Colon (tissue), 2 donors: Measurements from ENCODE around the gene LRRIQ1.
"Not testable (repeated sequence)": the region's sequence is repeated elsewhere in the genome, so short reads cannot be mapped to it uniquely, and the experiment has no call there.

ENCODE experiments used
- FAIRE-seq: peaks from 2 replicates; lab custom pipeline; 2012; peaks lifted over from hg19 to GRCh38; lab: Jason Lieb, UNC
- donor health status: control.
- donor health status: control.

Gene LRRIQ1

DNA sequence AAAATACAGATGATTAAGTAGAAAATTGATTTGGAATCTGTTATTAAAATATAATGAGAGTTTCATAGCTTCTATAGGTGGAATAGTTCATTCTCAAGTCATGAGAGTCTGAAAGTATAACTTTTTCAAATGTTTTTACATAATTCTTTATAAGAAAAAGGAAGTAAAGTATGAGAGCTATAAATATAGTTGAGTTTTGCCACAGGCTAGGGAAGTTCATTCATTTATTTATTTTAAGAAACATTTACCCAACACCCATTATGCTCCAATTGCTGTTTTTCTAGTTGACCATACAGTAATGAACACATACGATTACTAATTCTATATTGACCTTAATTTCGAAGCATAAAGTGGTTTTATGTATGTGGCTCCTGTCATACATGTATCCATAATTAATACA lies 24.8 kb downstream of the LRRIQ1 start:
- no peak for FAIRE-seq

DNA sequence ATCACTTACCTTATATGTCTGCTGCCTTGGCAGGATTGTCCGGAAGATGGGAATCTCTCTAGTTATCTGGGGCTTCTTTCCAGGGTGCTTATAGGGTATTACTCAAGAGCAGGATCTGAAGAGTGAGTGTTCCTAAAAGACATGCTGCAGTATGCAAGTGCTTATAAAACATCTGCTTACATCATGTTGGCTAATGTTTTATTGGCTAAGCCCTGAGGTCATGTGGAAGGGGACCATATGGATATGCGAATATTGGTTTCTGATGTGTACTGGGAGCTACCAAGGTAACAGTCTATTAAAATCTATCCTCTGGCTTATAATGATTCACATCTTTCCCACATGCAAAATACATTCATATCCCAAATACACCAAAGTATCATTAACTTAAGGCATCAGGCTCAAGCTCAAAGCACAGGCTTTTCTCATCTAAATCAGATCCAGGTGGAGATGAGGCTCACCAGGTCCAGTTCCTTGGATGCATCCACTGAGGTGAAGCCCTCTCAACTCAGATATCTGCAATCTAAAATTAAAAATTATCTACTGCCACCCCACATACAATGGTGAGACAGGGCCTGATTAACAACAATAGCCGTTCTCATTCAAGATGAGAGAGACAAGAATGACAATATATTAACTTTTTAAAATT lies 29.8 kb downstream of the LRRIQ1 start:
- FAIRE-seq, result no peak

DNA sequence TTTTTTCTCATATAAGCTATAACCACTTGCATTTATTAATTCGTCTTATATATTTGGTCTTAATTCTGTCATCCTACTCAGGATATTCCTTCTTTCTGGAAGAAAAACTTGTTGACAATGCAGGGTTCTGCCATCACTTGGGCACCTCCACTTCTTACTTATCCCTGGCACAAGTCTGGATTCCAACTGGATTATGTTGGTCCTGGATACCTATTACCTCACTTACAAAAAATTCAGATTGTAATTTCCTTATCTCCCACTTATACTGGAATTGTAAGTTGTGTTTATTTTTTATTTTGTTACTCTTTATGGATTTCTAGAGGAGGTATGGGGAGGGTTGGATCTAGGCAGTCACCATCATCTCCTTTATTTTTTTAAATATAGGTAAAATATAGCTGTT lies 36.7 kb downstream of the LRRIQ1 start:
- no peak for FAIRE-seq

DNA sequence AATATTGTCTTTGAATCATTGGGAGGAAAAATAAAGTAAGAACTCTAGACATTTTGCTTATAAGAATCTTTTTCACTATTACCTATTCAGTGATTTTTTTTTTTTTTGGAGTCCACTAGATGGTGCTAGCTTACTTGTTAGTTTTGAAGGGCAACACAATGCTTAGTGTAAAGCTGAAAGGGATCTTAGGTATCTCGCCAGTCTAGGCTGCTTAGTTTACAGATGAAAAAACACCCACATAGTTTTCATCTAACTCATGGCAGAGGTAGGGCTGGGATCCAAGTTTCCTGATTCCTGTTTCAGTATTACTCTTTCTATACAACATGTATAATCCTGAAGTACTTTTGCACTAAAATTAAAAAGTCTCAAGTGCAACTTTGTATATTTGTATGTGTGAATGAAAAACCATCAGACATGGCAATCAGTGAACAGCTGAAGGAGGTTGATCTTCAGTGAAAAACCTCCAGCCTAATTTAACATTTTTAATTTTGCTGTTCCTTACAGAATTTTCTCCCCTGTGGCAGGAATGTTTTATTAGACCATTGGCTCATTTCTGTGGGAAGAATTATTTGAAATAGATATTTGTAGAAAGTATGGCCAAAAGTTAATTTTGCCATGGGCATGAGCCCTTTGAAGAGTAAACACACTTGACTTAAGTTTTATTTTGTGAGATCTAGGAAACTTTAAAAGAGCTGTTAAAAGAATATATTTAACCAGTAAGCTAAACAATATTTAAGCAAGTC lies 40.7 kb downstream of the LRRIQ1 start:
- FAIRE-seq, result no peak

DNA sequence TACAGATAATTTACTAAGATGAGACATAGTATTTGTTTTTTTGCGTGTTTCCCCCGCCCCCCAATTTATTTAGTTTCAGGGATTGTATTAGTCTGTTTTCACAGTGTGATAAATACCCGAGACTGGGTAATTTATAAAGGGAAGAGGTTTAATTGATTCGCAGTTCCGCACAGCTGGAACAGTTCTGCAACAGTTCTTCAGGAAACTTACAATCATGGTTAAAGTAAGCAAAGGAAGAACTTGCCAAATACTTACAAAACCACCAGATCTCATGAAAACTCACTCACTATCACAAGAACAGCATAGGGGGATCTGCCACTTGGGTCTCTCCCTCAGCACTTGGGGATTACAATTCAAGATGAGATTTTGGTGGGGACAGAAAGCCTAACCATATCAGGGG lies 48.9 kb downstream of the LRRIQ1 start:
- FAIRE-seq, result no peak

DNA sequence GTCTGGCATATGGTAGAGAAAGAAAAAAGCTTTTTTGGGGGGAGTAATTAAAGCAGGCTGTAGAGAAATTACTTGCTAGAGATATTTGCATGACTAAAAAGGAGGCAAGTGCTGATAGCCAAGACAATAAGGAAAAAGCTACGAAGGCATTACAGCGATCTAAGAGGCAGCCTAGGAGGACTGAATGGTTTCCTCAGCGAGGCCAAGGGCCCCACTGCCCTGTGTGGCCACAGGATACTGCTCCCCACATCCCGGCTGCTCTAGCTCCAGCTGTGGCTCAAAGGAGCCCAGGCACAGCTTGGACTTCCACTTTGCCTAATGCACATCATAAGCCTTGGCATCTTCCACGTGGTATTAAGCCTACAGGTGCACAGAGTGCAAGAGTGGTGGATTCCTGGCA lies 53.6 kb downstream of the LRRIQ1 start:
- no peak for FAIRE-seq

DNA sequence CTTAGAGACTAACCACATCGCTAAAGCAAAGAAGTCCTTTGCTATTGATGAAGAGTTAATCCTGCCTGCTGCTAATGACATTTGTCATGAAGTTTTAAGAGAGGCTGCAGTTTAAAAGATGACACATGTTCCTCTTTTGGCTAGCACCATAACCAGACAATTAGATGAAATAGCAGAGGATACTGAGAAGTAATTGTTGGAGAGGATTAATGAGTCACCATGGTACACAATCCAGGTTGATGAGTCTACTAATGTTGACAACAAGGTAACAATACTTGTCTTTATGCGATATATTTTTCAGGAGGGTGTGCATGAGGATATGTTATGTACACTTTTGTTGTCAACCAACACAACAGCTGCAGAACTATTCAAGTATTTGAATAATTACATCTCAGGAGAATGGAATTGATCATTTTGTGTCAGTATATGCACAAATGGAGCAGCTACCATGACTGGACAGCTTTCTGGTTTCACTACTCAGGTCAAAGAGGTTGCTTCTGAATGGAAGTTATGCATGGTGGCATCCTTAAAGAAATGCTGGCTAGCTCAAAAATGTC lies 56.7 kb downstream of the LRRIQ1 start:
- FAIRE-seq, result no peak

DNA sequence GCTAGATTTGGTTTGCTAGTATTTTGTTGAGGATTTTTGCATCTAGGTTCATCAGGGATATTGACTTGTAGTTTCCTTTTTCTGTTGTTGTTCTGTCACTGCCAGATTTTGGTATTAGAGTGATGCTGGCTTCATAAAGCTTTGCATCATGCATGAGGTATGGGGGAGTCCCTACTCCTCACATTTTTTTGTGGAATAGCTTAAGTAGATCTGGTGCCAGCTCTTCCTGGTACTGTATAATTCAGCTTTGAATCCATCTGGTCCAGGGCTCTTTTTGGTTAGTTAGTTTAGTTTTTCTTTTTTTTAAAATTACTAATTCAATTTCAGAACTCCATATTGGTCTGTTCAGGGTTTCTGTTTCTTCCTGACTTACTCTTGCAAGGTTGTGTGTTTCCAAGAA lies 59.4 kb downstream of the LRRIQ1 start:
- no peak for FAIRE-seq

DNA sequence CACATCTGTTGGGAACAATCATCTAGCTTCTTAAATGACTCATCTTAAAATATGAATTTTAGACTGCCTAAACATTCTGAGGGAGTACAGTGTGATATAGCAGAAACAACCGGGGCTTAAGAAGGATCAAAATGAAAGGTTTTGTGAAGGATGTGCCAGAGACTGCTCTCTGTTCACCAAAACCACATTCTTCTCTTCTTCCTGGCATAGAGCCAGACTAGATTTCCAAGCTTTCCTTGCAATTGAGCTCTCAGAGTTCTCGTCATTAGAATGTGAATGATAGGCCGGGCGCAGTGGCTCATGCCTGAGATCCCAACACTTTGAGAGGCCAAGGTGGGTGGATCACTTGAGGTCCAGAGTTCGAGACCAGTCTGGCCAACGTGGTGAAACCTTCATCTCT lies 94.5 kb downstream of the LRRIQ1 start:
- no peak for FAIRE-seq

DNA sequence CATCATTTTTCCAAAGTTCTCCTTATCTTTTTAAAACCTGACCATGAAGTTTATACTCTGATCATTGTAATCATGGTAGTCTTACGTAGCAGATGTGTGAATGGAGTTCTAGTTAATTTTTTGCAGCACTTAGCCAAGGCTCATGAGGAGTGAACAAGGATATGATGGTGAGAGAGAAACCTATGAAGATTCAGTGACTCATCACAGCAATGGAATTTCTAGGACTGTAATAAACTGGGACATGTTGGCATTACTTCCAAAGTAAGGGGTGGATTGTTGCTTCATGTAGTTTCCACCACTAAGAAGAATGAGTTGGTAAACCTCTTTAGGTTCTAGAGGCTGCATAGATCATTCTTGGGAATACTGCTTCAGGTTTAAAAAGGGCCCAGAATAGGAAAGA lies 102.7 kb downstream of the LRRIQ1 start:
- no peak for FAIRE-seq

DNA sequence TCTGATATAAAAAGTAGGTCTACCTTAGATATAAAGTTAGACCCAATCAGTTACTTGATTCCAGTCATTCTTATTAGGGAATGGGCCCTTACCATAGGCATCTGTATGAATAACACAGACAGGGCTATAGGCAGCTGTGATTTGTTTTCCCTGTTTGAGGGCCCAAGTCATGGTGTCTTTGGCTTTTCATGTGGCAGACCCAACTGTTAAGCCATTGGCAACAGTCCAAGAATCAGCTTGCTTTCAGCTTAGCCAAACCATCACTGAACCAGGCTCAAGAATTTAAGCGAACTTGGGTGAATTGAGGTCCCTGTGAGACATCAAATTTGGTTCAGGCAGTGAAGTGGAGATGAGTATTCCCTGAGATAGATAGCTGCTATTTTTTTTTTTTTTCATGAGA lies 111.2 kb downstream of the LRRIQ1 start:
- no peak for FAIRE-seq

DNA sequence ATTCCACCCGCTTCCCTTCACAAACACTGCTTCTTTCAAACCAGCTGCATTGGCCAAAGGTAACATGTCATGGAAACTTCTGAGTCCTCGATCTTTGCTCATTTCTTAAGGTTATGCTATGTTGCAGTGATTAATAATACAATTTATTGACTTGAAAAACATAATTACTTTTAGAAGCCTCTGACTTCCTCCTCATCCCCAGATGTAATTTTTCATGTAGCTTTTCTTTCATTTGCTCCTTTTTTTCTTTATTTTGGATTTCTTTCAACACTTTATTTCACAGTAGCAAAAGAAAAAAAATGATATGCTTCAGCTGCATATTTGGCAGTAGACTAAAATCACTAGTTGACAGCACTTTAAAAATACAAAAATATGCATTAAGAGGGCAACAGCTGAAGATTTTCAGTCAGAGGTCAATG lies 116.2 kb downstream of the LRRIQ1 start:
- no peak for FAIRE-seq

DNA sequence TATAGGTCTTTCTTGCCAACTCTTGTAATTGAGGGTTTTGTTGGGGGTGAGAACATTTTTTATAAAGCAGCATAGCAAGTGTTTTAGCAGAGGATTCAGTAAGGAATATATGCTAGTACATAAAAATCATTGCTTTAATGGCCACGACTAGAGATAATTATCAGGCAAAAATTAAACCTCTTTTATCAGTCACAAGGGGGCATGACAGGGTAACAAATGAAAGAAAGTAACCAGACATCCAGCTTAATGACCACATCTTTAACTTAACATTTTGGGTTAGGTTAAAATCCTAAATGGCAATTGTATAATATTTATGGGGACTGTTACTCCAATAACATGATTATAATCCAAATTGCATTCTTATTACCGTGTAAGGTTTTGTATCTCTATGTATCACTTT lies 119.6 kb downstream of the LRRIQ1 start:
- no peak for FAIRE-seq

DNA sequence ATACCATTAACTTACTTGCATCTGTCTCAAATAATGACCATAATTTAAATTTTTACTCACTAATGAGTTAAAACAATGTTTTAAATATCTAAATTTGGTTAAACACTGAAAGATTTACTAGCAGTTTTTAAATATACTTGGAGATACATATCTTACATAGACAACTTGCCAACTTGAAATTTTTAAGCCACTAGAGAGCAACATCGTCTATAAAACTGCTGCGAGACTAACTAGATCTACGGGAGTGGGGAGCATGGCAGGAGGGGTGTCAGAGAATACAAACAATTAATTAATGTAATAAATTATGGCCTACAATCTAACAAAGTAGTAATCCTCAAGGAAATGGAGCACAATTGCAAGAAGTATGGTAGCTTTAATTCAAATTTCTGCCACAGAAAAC lies 120.4 kb downstream of the LRRIQ1 start:
- FAIRE-seq, result no peak

DNA sequence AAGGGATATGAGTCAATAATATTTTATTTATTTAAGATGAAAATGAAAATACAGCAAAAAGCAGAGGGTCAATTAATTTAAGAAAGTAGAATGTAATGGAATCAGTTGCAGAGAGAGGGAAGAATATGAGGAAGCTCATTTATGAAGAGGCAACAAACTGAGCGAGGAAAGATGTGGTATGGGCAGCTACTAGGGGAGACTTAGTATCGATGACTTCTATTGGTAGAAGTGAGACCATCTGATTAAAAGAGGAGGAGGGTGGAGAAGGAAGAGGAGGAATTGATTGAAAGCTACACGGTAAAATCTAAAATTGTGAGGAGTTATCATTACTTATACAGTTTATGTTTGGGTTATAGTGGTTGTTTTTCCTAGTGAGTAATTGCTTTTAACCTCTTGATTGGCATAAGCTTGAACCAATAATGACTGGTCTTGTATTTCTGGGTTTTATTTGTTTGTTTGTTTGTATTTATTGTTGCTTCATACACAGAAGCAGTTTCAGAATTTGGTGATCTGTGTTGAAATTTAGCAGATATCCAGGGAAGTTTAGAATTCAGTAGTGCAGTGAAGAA lies 121.0 kb downstream of the LRRIQ1 start:
- no peak for FAIRE-seq

DNA sequence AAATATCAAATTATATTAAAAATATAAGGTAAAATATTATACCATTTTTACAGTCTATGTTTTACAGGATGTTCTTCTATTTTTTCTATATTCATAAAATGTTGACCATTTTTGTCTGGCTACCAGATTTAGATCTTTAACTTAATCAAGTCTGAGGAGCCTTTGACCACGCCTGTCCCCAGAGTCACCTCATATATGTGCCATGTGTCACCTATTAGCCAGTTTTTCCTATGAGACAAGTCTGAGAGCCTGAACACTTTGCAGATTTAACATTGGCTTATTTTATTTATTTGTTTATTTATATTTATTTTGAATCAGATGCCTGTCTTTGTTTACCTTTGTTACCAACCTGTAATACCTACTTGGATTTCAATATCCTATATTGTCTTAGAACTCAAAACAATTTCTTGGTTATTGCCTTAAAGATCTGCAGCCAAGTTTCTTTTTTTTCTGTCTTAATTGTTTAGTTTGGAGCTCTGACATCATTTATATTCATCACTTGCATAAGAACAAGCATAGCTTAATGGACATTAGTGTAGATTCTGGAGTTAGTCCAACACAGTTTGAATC lies 127.7 kb downstream of the LRRIQ1 start:
- no peak for FAIRE-seq

DNA sequence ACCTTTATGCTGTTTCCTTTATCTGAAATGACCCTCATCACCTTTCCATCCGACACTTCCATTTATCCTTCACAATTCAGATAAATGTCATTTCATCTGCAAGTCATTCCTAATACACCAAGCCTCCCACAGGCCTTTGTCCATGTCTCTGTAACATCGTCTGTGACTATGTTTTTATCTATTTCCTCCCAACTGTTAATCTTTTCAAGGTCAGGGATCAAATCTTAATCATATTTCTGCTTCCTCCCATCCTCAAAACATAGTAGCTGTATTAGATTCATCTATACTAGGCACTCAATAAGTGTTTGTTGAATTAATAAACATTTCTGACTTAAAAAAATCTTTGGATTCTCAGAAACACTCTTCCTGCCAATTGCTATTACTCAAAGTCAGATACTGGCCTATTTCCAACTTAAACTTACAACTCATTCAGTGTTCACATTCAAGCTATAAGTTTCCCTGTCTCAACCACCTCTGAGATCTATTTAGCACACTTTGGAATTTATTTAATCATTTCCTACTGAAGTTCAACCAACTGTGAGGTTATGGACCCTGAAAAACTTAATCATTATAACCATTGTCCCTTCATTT lies 143.6 kb downstream of the LRRIQ1 start:
- FAIRE-seq, result no peak

DNA sequence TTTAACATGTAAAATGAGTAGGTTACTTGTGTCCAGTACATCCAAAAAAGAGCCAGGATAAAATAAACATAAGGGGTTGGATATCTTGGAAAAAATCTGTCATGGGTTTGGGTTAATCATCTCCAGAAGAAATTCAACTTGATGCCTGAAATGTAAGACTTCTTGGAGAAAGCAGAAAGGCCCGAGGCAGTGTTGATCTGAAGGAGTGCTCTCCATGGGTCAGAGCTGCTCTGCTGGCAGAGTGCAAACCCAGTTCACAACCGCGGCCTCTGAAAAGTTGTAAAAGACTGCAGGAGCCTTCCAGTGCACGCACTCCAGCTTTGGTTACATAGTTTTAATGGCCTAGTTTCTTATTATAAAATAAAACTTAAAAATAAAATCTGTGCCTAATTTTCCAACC lies 146.5 kb downstream of the LRRIQ1 start:
- FAIRE-seq, result no peak

DNA sequence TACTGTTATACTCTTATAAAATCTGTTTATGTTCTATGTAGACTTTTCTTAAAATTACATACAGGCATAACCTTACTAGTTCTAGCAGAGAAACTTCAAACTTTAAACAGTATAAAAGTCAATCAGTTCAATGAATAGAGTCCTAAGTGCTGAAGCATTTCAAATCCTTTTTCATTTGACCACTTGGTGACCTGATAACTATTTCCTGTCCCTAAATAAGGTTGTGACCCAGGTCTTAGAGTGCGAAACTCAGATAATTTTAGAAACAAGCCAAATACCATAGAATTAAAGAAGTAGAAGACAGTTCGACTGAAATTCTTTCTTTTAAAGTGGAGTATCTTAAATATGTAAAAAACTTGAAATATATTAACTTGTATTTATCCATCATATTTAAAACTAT lies 147.7 kb downstream of the LRRIQ1 start:
- no peak for FAIRE-seq

DNA sequence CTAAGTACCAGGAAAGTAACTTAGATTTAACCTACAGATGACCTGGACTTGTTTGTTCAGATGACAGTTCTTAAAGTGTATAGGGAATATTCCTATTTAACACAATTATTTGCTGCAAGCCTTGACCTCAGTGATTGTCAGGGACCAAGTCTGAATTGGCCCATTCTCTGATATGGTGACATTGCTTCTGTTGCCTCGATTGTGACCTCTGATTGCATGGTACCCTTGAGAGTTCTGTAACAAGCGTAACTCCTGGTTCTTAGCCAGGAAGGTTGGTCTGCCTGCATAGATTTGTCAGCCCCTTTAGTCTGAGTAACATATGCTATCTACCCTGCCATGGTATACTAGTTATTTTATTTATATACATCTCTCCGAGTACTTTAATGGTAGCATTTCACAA lies 150.1 kb downstream of the LRRIQ1 start:
- no peak for FAIRE-seq

DNA sequence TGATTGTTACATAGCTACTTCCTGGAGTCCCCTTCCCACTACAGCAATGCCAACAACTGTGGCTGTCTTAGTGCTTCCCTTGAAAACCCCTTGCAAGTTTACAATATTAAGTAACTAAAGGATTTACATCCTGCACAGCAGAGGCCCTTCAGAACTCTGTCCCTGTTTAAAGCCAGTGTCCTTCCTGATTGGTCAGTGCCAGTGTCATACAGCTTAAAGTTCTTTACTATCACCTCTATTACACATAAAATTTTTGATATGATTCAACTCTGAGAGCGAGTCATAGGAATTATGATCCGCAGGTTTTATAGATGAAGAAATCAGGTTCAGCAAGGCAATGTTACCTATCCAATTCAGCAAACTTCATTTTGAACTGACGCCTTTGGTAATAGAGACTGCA lies 152.5 kb downstream of the LRRIQ1 start:
- FAIRE-seq, result no peak

DNA sequence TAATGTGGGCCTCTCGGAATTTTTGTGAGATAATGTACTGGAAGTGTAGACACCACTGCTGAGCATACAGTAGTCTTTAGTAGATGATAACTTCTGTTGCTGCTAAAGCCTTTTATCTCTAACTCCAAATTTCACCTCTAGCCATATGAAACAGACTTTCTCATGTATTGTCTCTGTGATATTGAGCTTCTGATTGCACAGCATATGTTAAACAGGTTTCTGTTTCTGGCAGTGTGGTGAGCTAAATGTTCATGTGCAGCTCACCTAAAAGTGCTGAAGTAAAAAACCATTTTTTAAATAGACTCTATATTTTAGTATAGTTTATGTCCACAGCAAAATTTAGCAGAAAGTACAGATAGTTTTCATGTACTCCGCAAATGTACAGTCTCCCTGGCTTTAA lies 154.6 kb downstream of the LRRIQ1 start:
- no peak for FAIRE-seq

DNA sequence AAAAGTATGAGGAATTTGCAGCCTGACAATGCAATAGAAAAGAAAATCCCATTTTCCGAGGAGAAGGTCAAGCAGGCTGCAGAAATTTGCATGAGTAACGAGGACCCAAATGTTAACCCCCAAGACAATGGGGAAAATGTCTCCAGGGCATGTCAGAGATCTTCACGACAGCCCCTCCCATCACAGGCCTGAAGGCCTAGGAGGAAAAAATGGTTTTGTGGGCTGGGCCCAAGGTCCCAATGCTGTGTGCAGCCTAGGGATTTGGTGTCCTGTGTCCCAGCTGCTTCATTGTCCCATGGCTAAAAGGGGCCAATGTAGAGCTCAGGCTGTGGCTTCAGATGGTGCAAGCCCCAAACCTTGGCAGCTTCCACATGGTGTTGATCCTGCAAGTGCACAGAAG lies 167.7 kb downstream of the LRRIQ1 start:
- FAIRE-seq, result not testable (repeated sequence)
